ENCODE data around the gene CDHR2.

DNA sequence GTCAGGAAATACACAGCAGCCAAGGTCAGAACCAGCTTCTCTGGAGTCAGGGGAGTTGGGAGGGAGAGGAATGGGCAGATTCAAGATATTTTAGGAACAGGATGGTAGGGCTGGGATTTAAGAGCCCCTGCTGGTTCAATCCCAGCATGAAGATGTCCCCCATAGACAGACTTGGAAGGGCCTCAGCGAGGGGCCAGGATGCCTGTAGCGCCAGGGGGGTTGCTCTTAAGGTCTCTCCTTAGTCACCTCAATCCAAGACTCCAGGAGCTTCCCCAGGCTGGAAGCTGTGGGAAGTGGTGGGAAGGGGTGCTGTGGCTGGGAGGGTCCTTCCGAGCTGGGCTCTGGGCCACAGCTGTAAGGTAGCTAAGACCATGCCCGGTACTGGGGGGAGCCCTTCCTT lies 90.1 kb downstream of the CDHR2 start:
- TF ChIP-seq EZH2phosphoT487 (IDR thresholded peaks at IDR 0.05; ENCODE audit: insufficient read depth, low read depth) (no peak), EZH2 (IDR thresholded peaks at IDR 0.05; ENCODE audit: insufficient read depth, poor library complexity, severe bottlenecking) (no peak)
